SK-N-MC (cell line): ENCODE data around the gene LONP1.

Experiments
- EZH2 ChIP-seq: fragments of 200-600 bp; sonication (generic); IDR thresholded peaks from one replicate; pipeline ENCODE4 v1.6.1; 2017; ENCODE audit warnings: antibody characterized with exemption
- FOXP2 ChIP-seq: optimal IDR thresholded peaks from 2 replicates; pipeline ENCODE3; 2011; ENCODE audit warnings: mild to moderate bottlenecking, moderate library complexity; ENCODE audit not compliant: insufficient read depth; ENCODE audit errors: extremely low read length, control extremely low read depth
- POLR2AphosphoS5 ChIP-seq: IDR thresholded peaks from 2 replicates; pipeline ENCODE4 v1.6.1; 2012; ENCODE audit warnings: mild to moderate bottlenecking, low read depth, low read length, borderline replicate concordance

GRCh38 chr19:5680084-5680436 lies 39.9 kb downstream of the LONP1 start:
- no peak for TF ChIP-seq EZH2
- TF ChIP-seq POLR2AphosphoS5: no peak
- no peak for TF ChIP-seq FOXP2
